Measurements from ENCODE around the gene HDAC4. TPM values are rescaled to one million over a fixed set of nuclear protein-coding genes. Genes with fewer than 3 reads are reported as not detected.

Gene HDAC4
- total RNA-seq, 1 experiment from 2014 or later = 32.0 TPM

- Histone ChIP-seq H2BK5ac (ENCODE audit: insufficient read length, low read length) (no peak overlapping the region), H2BK120ac (ENCODE audit: low read depth, low read length, poor library complexity, severe bottlenecking) (no peak overlapping the region), H3K27me3 (ENCODE audit: insufficient read depth, low read length) (no peaks in the 10 kb centered on the region), H3K79me2 (ENCODE audit: insufficient read depth, low read length) (no peaks in the 10 kb centered on the region), H2BK12ac (ENCODE audit: insufficient read length, low read depth, low read length) (no peak overlapping the region), H3K23ac (ENCODE audit: insufficient read length, low read depth, low read length) (no peak overlapping the region), H2BK15ac (ENCODE audit: low read depth, low read length) (no peak overlapping the region), H3K9ac (ENCODE audit: extremely low read depth, insufficient read length, low read length) (no peak overlapping the region), H3K56ac (ENCODE audit: insufficient read length, low read depth, low read length) (no peak overlapping the region), H3K79me1 (ENCODE audit: insufficient read depth, low read depth, low read length, poor library complexity, severe bottlenecking) (no peaks in the 10 kb centered on the region), H4K5ac (ENCODE audit: insufficient read length, low read depth, low read length) (no peak overlapping the region), H3K4me1 (ENCODE audit: insufficient read depth, low read length) (no peaks in the 10 kb centered on the region), H2BK20ac (ENCODE audit: low read depth, low read length, poor library complexity, severe bottlenecking) (no peak overlapping the region), H4K20me1 (ENCODE audit: control insufficient read depth, insufficient read depth, insufficient read length) (peaks cover 3% of the 10 kb centered on the region), H3K4me2 (ENCODE audit: insufficient read depth, insufficient read length, low read length) (no peak overlapping the region), H4K8ac (replicated peaks; ENCODE audit: insufficient read length, low read depth, low read length) (no peak overlapping the region), H3K18ac (ENCODE audit: insufficient read length, low read depth, low read length) (no peak overlapping the region), H2AK5ac (ENCODE audit: insufficient read length, low read length) (no peak overlapping the region), H3K27ac (ENCODE audit: insufficient read length, low read depth, low read length) (no peak overlapping the region), H3K23me2 (ENCODE audit: insufficient read length, low read depth, low read length, poor library complexity, severe bottlenecking) (no peaks in the 10 kb centered on the region), H3K4ac (ENCODE audit: low read depth, low read length) (no peak overlapping the region), H3K9me3 (ENCODE audit: control insufficient read depth, low read depth, low read length) (no peaks in the 10 kb centered on the region), H3K14ac (ENCODE audit: insufficient read depth, low read length) (no peak overlapping the region), H2AFZ (ENCODE audit: low read length) (no peak overlapping the region), H3T11ph (ENCODE audit: low read length) (no peak overlapping the region), H4K91ac (ENCODE audit: insufficient read length, low read depth, low read length) (no peak overlapping the region)
- Mint-ChIP-seq H3K9me3 (no peaks in the 10 kb centered on the region), H3K36me3 (ENCODE audit: insufficient read depth in 1 of 3, low read depth in 3 of 3) (peaks cover 5 to 24% (median 17%) of the 10 kb centered on the region in 3 experiments; a peak in 5 of 7 replicates), H3K4me3 (no peak overlapping the region), H3K27ac (no peak overlapping the region), H3K4me1 (no peaks in the 10 kb centered on the region), H3K27me3 (ENCODE audit: low read depth) (no peaks in the 10 kb centered on the region)
- TF ChIP-seq CTCF (conservative IDR thresholded peaks at IDR 0.05) = no peak
- no CpG with 5 or more reads among the region's 24 CpGs for WGBS (ENCODE audit: extremely low coverage, insufficient read length, low lambda C conversion rate)
- no peak for DNase-seq
These were observed 299.0 kb downstream of the HDAC4 start for GRCh38 chr2:239101807-239102206.
